Spleen (tissue), 11 donors: ENCODE data around the gene SYNJ2. TPM values are rescaled to one million over a fixed set of nuclear protein-coding genes. Genes with fewer than 3 reads are reported as not detected.
A peak's percentile ranks its signal among the peaks of the same experiment; 100 is the strongest.

ENCODE experiments used
- DNase-seq: peaks from one replicate; pipeline ENCODE4 v3.0.0-alpha.2; 2020
- H3K27ac ChIP-seq, 8 donors: fragments of 200-600 bp; sonication (generic) in 7 of 8; 1 replicate in 4 of 8; 2 replicates in 4 of 8; pipeline versions ENCODE4 v1.5.0 to v1.8.0; 2016 to 2021; ENCODE audit warnings: inconsistent platforms in 4 of 8, mild to moderate bottlenecking in 4 of 8, moderate library complexity in 1 of 8
- H3K27me3 ChIP-seq, 7 donors: fragments of 200-600 bp; sonication (generic) in 6 of 7; replicated peaks in 1 of 7; 1 replicate in 4 of 7; 2 replicates in 3 of 7; pipeline versions ENCODE4 v1.5.0 to v1.8.0; 2016 to 2021; ENCODE audit warnings: inconsistent platforms in 3 of 7, mild to moderate bottlenecking in 1 of 7
- H3K36me3 ChIP-seq, 6 donors: fragments of 200-600 bp; sonication (generic) in 5 of 6; 1 replicate in 4 of 6; 2 replicates in 2 of 6; pipeline versions ENCODE4 v1.5.0 to v1.8.0; 2016 to 2021; ENCODE audit warnings: inconsistent platforms in 2 of 6
- H3K4me1 ChIP-seq, 6 donors: fragments of 200-600 bp; sonication (generic) in 5 of 6; 1 replicate in 3 of 6; 2 replicates in 3 of 6; pipeline versions ENCODE4 v1.5.0 to v1.8.0; 2016 to 2021; ENCODE audit warnings: inconsistent platforms in 3 of 6
- H3K4me3 ChIP-seq, 8 donors: fragments of 200-600 bp; sonication (generic) in 7 of 8; 1 replicate in 4 of 8; 2 replicates in 4 of 8; pipeline versions ENCODE4 v1.5.0 to v1.8.0; 2016 to 2021; ENCODE audit warnings: inconsistent platforms in 4 of 8, mild to moderate bottlenecking in 4 of 8, moderate library complexity in 2 of 8
- H3K9me3 ChIP-seq, 8 donors: fragments of 200-600 bp; sonication (generic) in 7 of 8; 1 replicate in 4 of 8; 2 replicates in 4 of 8; pipeline versions ENCODE4 v1.5.0 to v1.8.0; 2016 to 2021; ENCODE audit warnings: inconsistent platforms in 4 of 8
- CTCF ChIP-seq, 11 experiments: fragments of 200-600 bp in 7 of 11; fragments of 450-650 bp in 4 of 11; sonication (generic) in 4 of 11; IDR thresholded peaks in 8 of 11; conservative IDR thresholded peaks in 3 of 11; 1 replicate in 7 of 11; 2 replicates in 4 of 11; pipeline versions ENCODE4 v1.4.0 to v1.8.0; 2016 to 2021; ENCODE audit warnings: antibody characterized with exemption in 11 of 11, inconsistent platforms in 4 of 11, mild to moderate bottlenecking in 1 of 11
- POLR2A ChIP-seq, 3 donors: fragments of 450-650 bp; IDR thresholded peaks; one replicate each; pipeline ENCODE4 v1.5.1; 2017; ENCODE audit warnings: antibody characterized with exemption in 3 of 3, mild to moderate bottlenecking in 1 of 3
- POLR2AphosphoS5 ChIP-seq, 3 donors: sonication (generic); formaldehyde crosslinking; IDR thresholded peaks; one replicate each; pipeline ENCODE4 v1.5.1; 2017; ENCODE audit warnings: antibody characterized with exemption in 3 of 3
- WGBS, 5 donors: extraction: QIAGEN DNeasy Blood & Tissue Kit in 3 of 5; methylation state at CpG; one replicate each; pipeline versions ENCODE4 v1.1.5 to v1.1.7; 2013 to 2018; 5-methylcytosine and 5-hydroxymethylcytosine counted together
- intact Hi-C: fragments of 100-400 bp; cut with DNase I; formaldehyde crosslinking; loops from one replicate; pipeline ENCODE4 v1.15.0; 2023; ENCODE audit warnings: low total_unique reads
- polyA plus RNA-seq, 3 donors: library from polyadenylated mRNA; stranded (reverse); fragments of 200-250 nt; gene quantifications; one replicate each; pipeline ENCODE4 v1.2.1, GENCODE V29; 2013
- total RNA-seq, 7 donors: library from RNA; depleted of rRNA in 3 of 7; stranded (reverse); fragments of >200 nt in 3 of 7; fragmentation: NEBNext Ultra II Directional in 4 of 7; extraction: Animal tissue kit (Norgen Biotek cat#: 25700) in 4 of 7; gene quantifications; one replicate each; pipeline versions ENCODE4 v1.1.0 to v1.2.1, GENCODE V29; 2016 to 2021
- donor health status: healthy with polysubstance abuse.
- donor health status: DM: no; HTN: no; CAD: no; lungs with moderate emphysema.
- donor health status: DM: no; HTN: no; CAD: no.
- donor health status: Bipolar disorder and iron deficiency.
- donor health status: healthy.
- donor health status: DM: no; HTN: no; CAD: no.
- donor health status: DM: yes; HTN: yes; CAD: no.

The SYNJ2 gene
- total and polyA plus RNA-seq, 10 donors, result 2.4 to 34.0 (median 9.2) TPM

GRCh38 chr6:158005626-158006180 lies 24.0 kb downstream of the SYNJ2 start:
- TF ChIP-seq POLR2AphosphoS5 (IDR thresholded peaks at IDR 0.05) (no peak), POLR2A (IDR thresholded peaks at IDR 0.05) (no peak), CTCF (IDR thresholded peaks at IDR 0.05 in 8 of 11, conservative IDR thresholded peaks at IDR 0.05 in 3 of 11) (no peak)
- Histone ChIP-seq H3K9me3 (no peaks in the 10 kb centered on the region), H3K4me1 (peaks cover 16 to 72% (median 35%) of the 10 kb centered on the region in 6 donors), H3K36me3 (no peaks in the 10 kb centered on the region), H3K27me3 (no peaks in the 10 kb centered on the region), H3K4me3 (no peak overlapping the region), H3K27ac (peak overlapping the region in 2 of 8 donors; percentile 18 to 45)
- peak; percentile 48 for DNase-seq
- WGBS, 5 donors, result 89 to 93% (median 91%) methylated on average over 11 of the region's 11 CpGs
- intact Hi-C loops, result no loop called here

GRCh38 chr6:158006331-158006730 lies 24.7 kb downstream of the SYNJ2 start:
- H3K4me1 ChIP-seq, result peaks cover 16 to 78% (median 37%) of the 10 kb centered on the region in 6 donors
- no peak overlapping the region for H3K4me3 ChIP-seq
- no peak for TF ChIP-seq CTCF (IDR thresholded peaks at IDR 0.05 in 8 of 11, conservative IDR thresholded peaks at IDR 0.05 in 3 of 11)
- DNase-seq, result peak; percentile 22
- H3K36me3 ChIP-seq, result no peaks in the 10 kb centered on the region
- intact Hi-C loops, result no loop called here
- H3K27ac ChIP-seq, result no peak overlapping the region
- H3K27me3 ChIP-seq, result no peaks in the 10 kb centered on the region
- WGBS, 5 donors, result 87 to 94% (median 91%) methylated on average over 7 of the region's 7 CpGs
- H3K9me3 ChIP-seq, result no peaks in the 10 kb centered on the region

GRCh38 chr6:158006821-158007570 lies 25.3 kb downstream of the SYNJ2 start:
- H3K27me3 ChIP-seq, result no peaks in the 10 kb centered on the region
- no peak for TF ChIP-seq POLR2A (IDR thresholded peaks at IDR 0.05)
- no peak for TF ChIP-seq POLR2AphosphoS5 (IDR thresholded peaks at IDR 0.05)
- TF ChIP-seq CTCF (IDR thresholded peaks at IDR 0.05 in 8 of 11, conservative IDR thresholded peaks at IDR 0.05 in 3 of 11), result no peak
- H3K36me3 ChIP-seq, result no peaks in the 10 kb centered on the region
- peak; percentile 34 for DNase-seq
- no peak overlapping the region for H3K27ac ChIP-seq
- 94 to 96% (median 95%) methylated on average over 11 of the region's 11 CpGs for WGBS, 5 donors
- intact Hi-C loops, result no loop called here
- no peaks in the 10 kb centered on the region for H3K9me3 ChIP-seq
- no peak overlapping the region for H3K4me3 ChIP-seq
- peaks cover 16 to 84% (median 38%) of the 10 kb centered on the region in 6 donors for H3K4me1 ChIP-seq

GRCh38 chr6:158008864-158009113 lies 27.1 kb downstream of the SYNJ2 start:
- Histone ChIP-seq H3K9me3 (no peaks in the 10 kb centered on the region), H3K27me3 (no peaks in the 10 kb centered on the region), H3K27ac (peak overlapping the region in 6 of 8 donors; percentile 23 to 66 (median 46)), H3K36me3 (no peaks in the 10 kb centered on the region), H3K4me1 (peaks cover 12 to 72% (median 30%) of the 10 kb centered on the region in 6 donors), H3K4me3 (no peak overlapping the region)
- 60 to 84% (median 71%) methylated on average over 6 of the region's 6 CpGs for WGBS, 5 donors
- TF ChIP-seq POLR2AphosphoS5 (IDR thresholded peaks at IDR 0.05) (no peak), POLR2A (IDR thresholded peaks at IDR 0.05) (no peak), CTCF (IDR thresholded peaks at IDR 0.05 in 8 of 11, conservative IDR thresholded peaks at IDR 0.05 in 3 of 11) (no peak)
- intact Hi-C loops, result no loop called here
- DNase-seq, result peak; percentile 80
